K562 (cell line): ENCODE results near the gene SPATA17. TPM values are rescaled to one million over a fixed set of nuclear protein-coding genes. Genes with fewer than 3 reads are reported as not detected.

ENCODE experiments used
- ATAC-seq: fragments of 200-7000 bp; cut with Tn5 transposase; 3 replicates; pipeline ENCODE4 v1.9.1; 2020; ENCODE audit warnings: moderate library complexity
- BruUV-seq: library from RNA; stranded (reverse); fragments of 400-500 nt; replicated peaks from 2 replicates; lab custom pipeline; 2021; lab: Mats Ljungman, UMichigan
- CTCF ChIA-PET: fragments of 300-600 bp; formaldehyde crosslinking; extraction: SDS; loops from one replicate; lab custom pipeline; 2021; ENCODE audit warnings: low intra/inter-chr PET ratio; lab: Yijun Ruan, JAX
- POLR2A ChIA-PET: fragments of 300-600, 350-650 bp; sonication (Branson Sonifier 250); formaldehyde crosslinking; extraction: SDS; loops from one replicate; lab custom pipeline; 2021; ENCODE audit warnings: antibody characterized with exemption, inconsistent platforms; lab: Yijun Ruan, JAX
- DNase-seq, 4 experiments: peaks; one replicate each; pipeline versions ENCODE4 v3.0.0 to v3.0.0-alpha.2; 2011 to 2018; ENCODE audit warnings: low spot score in 3 of 4, mixed read lengths in 3 of 4; ENCODE audit errors: extremely low read depth in 1 of 4
- FAIRE-seq: peaks from 2 replicates; lab custom pipeline; 2011; peaks lifted over from hg19 to GRCh38; lab: Jason Lieb, UNC
- H2AFZ ChIP-seq: 2 replicates; pipeline ENCODE4 v1.6.0; 2011; ENCODE audit warnings: low read depth, low read length, control low read depth, inconsistent platforms
- H3K27ac ChIP-seq: fragments of 200-600 bp; 3 replicates; pipeline ENCODE4 v1.8.0; 2011; ENCODE audit warnings: low read depth, mild to moderate bottlenecking, control low read depth, inconsistent platforms, low read length, moderate library complexity, mixed read lengths; ENCODE audit errors: extremely low read depth
- H3K27me3 ChIP-seq, 2 experiments: fragments of 300-600 bp in 1 of 2; 2 replicates in 1 of 2; 3 replicates in 1 of 2; pipeline versions ENCODE4 v1.6.0 to v1.8.0; 2011; ENCODE audit warnings: inconsistent platforms in 2 of 2, low read length in 2 of 2, mild to moderate bottlenecking in 1 of 2, mixed read lengths in 1 of 2, moderate library complexity in 1 of 2; ENCODE audit not compliant: control insufficient read depth in 2 of 2, insufficient read depth in 2 of 2
- H3K36me3 ChIP-seq: fragments of 300-600 bp; 3 replicates; pipeline ENCODE4 v1.8.0; 2011; ENCODE audit warnings: mild to moderate bottlenecking, low read length, inconsistent platforms; ENCODE audit not compliant: control insufficient read depth, insufficient read depth
- H3K4me1 ChIP-seq, 2 experiments: fragments of 200-600 bp in 1 of 2; replicated peaks in 1 of 2; 2 replicates in 1 of 2; 3 replicates in 1 of 2; pipeline versions ENCODE4 v1.5.1 to v1.8.0; 2011; ENCODE audit warnings: inconsistent platforms in 2 of 2, low read length in 2 of 2, mild to moderate bottlenecking in 1 of 2, mixed read lengths in 1 of 2, moderate library complexity in 1 of 2; ENCODE audit not compliant: control insufficient read depth in 2 of 2, insufficient read depth in 2 of 2
- H3K4me2 ChIP-seq: 2 replicates; pipeline ENCODE4 v1.6.1; 2011; ENCODE audit warnings: low read length, control low read depth, inconsistent platforms, mixed read lengths; ENCODE audit not compliant: insufficient read depth
- H3K4me3 ChIP-seq: fragments of 200-600 bp; sonication (generic), shearing (Covaris generic); 2 replicates; pipeline ENCODE4 v1.5.1; 2016; ENCODE audit warnings: control low read depth, inconsistent platforms
- H3K79me2 ChIP-seq: fragments of 200-600 bp; 3 replicates; pipeline ENCODE4 v1.8.0; 2011; ENCODE audit warnings: low read length, inconsistent platforms; ENCODE audit not compliant: control insufficient read depth, insufficient read depth
- H3K9ac ChIP-seq, 2 experiments: 2 replicates each; pipeline versions ENCODE4 v1.6.0 to v1.6.1; 2011; ENCODE audit warnings: low read depth in 2 of 2, low read length in 2 of 2, control low read depth in 1 of 2, inconsistent platforms in 1 of 2, mild to moderate bottlenecking in 1 of 2, mixed read lengths in 1 of 2; ENCODE audit not compliant: insufficient read depth in 1 of 2
- H3K9me1 ChIP-seq: one replicate; pipeline ENCODE4 v1.6.0; 2011; ENCODE audit warnings: inconsistent platforms, mild to moderate bottlenecking, low read length, moderate library complexity; ENCODE audit not compliant: control insufficient read depth, insufficient read depth
- H3K9me3 ChIP-seq: replicated peaks from 2 replicates; pipeline ENCODE4 v1.5.1; 2011; ENCODE audit warnings: low read depth, low read length, inconsistent platforms; ENCODE audit not compliant: control insufficient read depth, insufficient read depth
- H4K20me1 ChIP-seq: replicated peaks from 2 replicates; pipeline ENCODE4 v1.6.1; 2011; ENCODE audit warnings: low read length, inconsistent platforms, mixed read lengths; ENCODE audit not compliant: control insufficient read depth, insufficient read depth
- HCFC1 ChIP-seq: IDR thresholded peaks from 2 replicates; pipeline ENCODE4 v1.6.1; 2012; ENCODE audit warnings: low read depth, low read length, improper control_type of control experiment
- ILK ChIP-seq: fragments of 450-650 bp; IDR thresholded peaks from 2 replicates; pipeline ENCODE4 v1.6.1; 2016; ENCODE audit warnings: missing genetic modification characterization, low read depth, mild to moderate bottlenecking, missing compliant biosample characterization, moderate library complexity, borderline replicate concordance
- MAFG ChIP-seq: fragments of 450-650 bp; conservative IDR thresholded peaks from 2 replicates; pipeline ENCODE4 v1.6.1; 2016; ENCODE audit warnings: missing genetic modification characterization, missing compliant biosample characterization
- MTA1 ChIP-seq: fragments of 450-650 bp; IDR thresholded peaks from 2 replicates; pipeline ENCODE4 v1.6.1; 2017; ENCODE audit warnings: borderline replicate concordance
- NFIC ChIP-seq: fragments of 450-650 bp; IDR thresholded peaks from 2 replicates; pipeline ENCODE4 v1.6.1; 2017; ENCODE audit warnings: mild to moderate bottlenecking, inconsistent platforms
- RBM34 ChIP-seq: fragments of 200-400 bp; formaldehyde crosslinking; IDR thresholded peaks from 2 replicates; pipeline ENCODE4 v1.6.1; 2018; ENCODE audit warnings: low read length, borderline replicate concordance; ENCODE audit not compliant: insufficient read depth
- SMARCC2 ChIP-seq: fragments of 450-650 bp; IDR thresholded peaks from 2 replicates; pipeline ENCODE4 v1.6.1; 2017; ENCODE audit warnings: antibody characterized with exemption, moderate library complexity, mild to moderate bottlenecking, low read depth
- ZNF316 ChIP-seq: fragments of 450-650 bp; IDR thresholded peaks from 2 replicates; pipeline ENCODE4 v1.6.1; 2016
- WGBS: fragments of 100-300 bp; shearing (Covaris generic); methylation state at CpG from one replicate; pipeline ENCODE4 v1.1.6; 2016; ENCODE audit warnings: low coverage, mixed read lengths; ENCODE audit not compliant: insufficient coverage; ENCODE audit errors: missing lambda C conversion rate; 5-methylcytosine and 5-hydroxymethylcytosine counted together
- in situ Hi-C: fragments of 300-500 bp; cut with MboI; formaldehyde crosslinking; loops from 4 replicates; pipeline ENCODE4 v1.15.0; 2018; ENCODE audit warnings: inconsistent platforms, mixed read lengths
- intact Hi-C: fragments of 100-400 bp; cut with micrococcal nuclease; formaldehyde crosslinking; loops from 2 replicates; pipeline ENCODE4 v1.14.2; 2022
- polyA plus RNA-seq, 8 experiments: library from polyadenylated mRNA; depleted of rRNA in 4 of 8; stranded (reverse) in 5 of 8; unstranded in 3 of 8; fragments of >200 nt; fragmentation: Nextera tagmentation in 2 of 8; fragmentation: Illumina TruSeq in 1 of 8; extraction: Ambion mirVana in 2 of 8; extraction: Trizol in 1 of 8; gene quantifications; 2 replicates each; pipeline versions ENCODE4 v1.2.1 to v1.2.3, GENCODE V29; 2011 to 2014; ENCODE audit warnings: inconsistent platforms in 1 of 8, missing spikeins in 1 of 8
- total RNA-seq, 7 experiments: library from RNA; depleted of rRNA in 6 of 7; stranded (reverse); fragments of >200 nt in 6 of 7; fragmentation: Illumina TruSeq in 2 of 7; extraction: Trizol in 2 of 7; gene quantifications; 2 replicates each; pipeline versions ENCODE4 v1.2.1 to v1.2.3, GENCODE V29; 2011 to 2021; ENCODE audit warnings: low replicate concordance in 1 of 7
- TF ChIP-seq, protein P1 (sequence below): fragments of 450-650 bp; IDR thresholded peaks from 2 replicates; pipeline ENCODE4 v1.6.1; 2017; ENCODE audit warnings: antibody characterized with exemption, mild to moderate bottlenecking
- TF ChIP-seq, protein P2 (sequence below): fragments of 250-450 bp; sonication (Bioruptor Pico); IDR thresholded peaks from 2 replicates; pipeline ENCODE4 v1.5.0; 2021; ENCODE audit warnings: mild to moderate bottlenecking, moderate library complexity
- TF ChIP-seq, protein P3 (sequence below), 2 experiments: IDR thresholded peaks; 2 replicates each; pipeline ENCODE4 v1.6.1; 2011; ENCODE audit warnings: borderline replicate concordance in 1 of 2, control low read depth in 1 of 2, low read depth in 1 of 2, low read length in 1 of 2, mild to moderate bottlenecking in 1 of 2, mixed read lengths in 1 of 2, moderate library complexity in 1 of 2; ENCODE audit not compliant: insufficient read depth in 1 of 2, insufficient read length in 1 of 2, poor library complexity in 1 of 2, severe bottlenecking in 1 of 2; ENCODE audit errors: extremely low read depth in 1 of 2

SPATA17 gene
- total and polyA plus RNA-seq, 9 of the 15 experiments (the other 6 are each of a cell fraction or from before 2014, with no cell fraction given): 0.04 to 0.11 TPM; not detected in 7

DNA sequence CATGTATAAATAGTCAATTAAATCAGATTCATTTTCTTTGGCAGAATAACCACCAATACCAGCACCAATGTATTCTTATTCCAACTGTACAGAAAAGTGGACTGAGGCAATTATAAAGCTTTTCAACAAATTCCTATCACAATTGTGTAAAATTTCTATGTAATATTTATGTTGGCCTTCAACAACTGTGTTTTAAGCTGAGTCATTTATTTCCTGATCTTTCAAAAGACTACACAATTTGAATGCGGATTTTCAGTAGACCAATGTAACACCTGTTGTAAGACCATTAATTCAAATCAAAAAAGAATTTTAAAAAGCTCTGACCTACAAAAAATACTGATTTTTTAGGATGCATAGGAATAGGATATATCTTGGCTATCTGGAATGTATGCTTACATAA lies 25.8 kb upstream of the SPATA17 start:
- no peaks in the 10 kb centered on the region for H4K20me1 ChIP-seq
- no peak for DNase-seq
- POLR2A ChIA-PET: no interaction called here
- no peak overlapping the region for H3K4me3 ChIP-seq
- H3K9me3 ChIP-seq: no peaks in the 10 kb centered on the region
- no peaks in the 10 kb centered on the region for H3K27me3 ChIP-seq
- BruUV-seq: no TSS peak
- FAIRE-seq: no peak
- in situ Hi-C loops: no loop called here
- H3K4me2 ChIP-seq: no peak overlapping the region
- H3K27ac ChIP-seq: no peak overlapping the region
- no peak overlapping the region for H2AFZ ChIP-seq
- CTCF ChIA-PET: no interaction called here
- no peaks in the 10 kb centered on the region for H3K9me1 ChIP-seq
- 0% methylated on average over 1 of the region's 1 CpG for WGBS
- H3K9ac ChIP-seq: no peak overlapping the region
- ATAC-seq: no peak
- TF ChIP-seq SMARCC2: no peak
- TF ChIP-seq HCFC1: no peak
- TF ChIP-seq, protein P1, sequence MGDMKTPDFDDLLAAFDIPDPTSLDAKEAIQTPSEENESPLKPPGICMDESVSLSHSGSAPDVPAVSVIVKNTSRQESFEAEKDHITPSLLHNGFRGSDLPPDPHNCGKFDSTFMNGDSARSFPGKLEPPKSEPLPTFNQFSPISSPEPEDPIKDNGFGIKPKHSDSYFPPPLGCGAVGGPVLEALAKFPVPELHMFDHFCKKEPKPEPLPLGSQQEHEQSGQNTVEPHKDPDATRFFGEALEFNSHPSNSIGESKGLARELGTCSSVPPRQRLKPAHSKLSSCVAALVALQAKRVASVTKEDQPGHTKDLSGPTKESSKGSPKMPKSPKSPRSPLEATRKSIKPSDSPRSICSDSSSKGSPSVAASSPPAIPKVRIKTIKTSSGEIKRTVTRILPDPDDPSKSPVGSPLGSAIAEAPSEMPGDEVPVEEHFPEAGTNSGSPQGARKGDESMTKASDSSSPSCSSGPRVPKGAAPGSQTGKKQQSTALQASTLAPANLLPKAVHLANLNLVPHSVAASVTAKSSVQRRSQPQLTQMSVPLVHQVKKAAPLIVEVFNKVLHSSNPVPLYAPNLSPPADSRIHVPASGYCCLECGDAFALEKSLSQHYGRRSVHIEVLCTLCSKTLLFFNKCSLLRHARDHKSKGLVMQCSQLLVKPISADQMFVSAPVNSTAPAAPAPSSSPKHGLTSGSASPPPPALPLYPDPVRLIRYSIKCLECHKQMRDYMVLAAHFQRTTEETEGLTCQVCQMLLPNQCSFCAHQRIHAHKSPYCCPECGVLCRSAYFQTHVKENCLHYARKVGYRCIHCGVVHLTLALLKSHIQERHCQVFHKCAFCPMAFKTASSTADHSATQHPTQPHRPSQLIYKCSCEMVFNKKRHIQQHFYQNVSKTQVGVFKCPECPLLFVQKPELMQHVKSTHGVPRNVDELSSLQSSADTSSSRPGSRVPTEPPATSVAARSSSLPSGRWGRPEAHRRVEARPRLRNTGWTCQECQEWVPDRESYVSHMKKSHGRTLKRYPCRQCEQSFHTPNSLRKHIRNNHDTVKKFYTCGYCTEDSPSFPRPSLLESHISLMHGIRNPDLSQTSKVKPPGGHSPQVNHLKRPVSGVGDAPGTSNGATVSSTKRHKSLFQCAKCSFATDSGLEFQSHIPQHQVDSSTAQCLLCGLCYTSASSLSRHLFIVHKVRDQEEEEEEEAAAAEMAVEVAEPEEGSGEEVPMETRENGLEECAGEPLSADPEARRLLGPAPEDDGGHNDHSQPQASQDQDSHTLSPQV: no peak
- TF ChIP-seq ZNF316: peak; percentile 21; the same call in 1 of the 2 replicates
- TF ChIP-seq MTA1: no peak
- no peak for TF ChIP-seq ILK (tag)
- TF ChIP-seq, protein P2, sequence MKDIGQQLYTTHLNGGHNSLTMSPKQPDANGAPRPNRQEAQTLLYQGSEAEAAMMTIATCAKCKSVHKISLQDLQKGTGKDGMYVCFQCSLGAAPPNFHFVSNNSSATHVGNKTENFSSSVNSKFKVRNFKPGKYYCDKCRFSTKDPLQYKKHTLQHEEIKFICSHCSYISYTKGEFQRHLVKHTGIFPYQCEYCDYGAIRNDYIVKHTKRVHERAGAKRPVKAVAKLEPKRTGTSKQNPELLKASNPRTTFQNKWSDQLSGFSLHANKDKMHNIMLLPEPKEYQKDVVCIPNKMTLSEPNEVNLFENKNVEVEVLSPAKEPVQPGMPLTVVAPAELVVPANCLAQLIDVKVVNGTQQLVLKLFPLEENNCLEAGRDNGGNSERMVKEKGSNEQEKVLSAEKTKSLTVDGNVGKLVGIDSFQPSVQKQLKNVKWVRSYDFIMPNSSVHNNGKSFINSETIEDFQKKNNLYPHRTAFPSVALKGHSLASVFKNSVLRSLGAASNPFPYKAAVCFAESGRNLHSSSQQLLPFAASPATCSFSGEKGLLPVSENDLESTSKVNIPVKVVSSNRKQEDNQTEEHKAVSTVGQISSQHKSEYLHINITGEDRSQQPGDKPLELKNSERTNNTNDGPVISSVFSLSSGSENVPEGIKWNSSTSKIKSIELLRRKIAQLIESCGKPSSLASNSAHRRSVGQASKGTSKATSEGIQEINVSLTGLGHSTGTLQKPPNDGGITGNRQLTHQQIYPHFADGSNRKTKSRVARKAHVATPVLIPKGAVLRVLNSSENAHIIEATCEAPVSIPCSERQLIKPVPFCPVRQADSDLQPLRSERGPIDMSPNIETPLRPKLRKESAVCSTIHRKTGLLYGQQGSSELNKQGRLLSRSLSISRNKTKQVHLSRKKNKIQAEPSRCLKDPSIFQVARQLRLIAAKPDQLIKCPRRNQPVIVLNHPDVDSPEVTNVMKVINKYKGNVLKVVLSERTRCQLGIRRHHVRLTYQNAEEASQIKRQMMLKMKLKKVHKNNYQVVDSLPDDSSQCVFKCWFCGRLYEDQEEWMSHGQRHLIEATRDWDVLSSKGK (CRISPR knock-in tag): no peak
- TF ChIP-seq NFIC: no peak
- TF ChIP-seq MAFG (tag): peak; percentile 47
- no peak for TF ChIP-seq RBM34
- TF ChIP-seq, protein P3, sequence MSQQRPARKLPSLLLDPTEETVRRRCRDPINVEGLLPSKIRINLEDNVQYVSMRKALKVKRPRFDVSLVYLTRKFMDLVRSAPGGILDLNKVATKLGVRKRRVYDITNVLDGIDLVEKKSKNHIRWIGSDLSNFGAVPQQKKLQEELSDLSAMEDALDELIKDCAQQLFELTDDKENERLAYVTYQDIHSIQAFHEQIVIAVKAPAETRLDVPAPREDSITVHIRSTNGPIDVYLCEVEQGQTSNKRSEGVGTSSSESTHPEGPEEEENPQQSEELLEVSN (IDR thresholded peaks at IDR 0.05; ENCODE audit: borderline replicate concordance in 1 of 2, extremely low read depth in 1 of 2, insufficient read depth in 1 of 2, insufficient read length in 1 of 2, low read depth in 1 of 2, low read length in 1 of 2, poor library complexity in 1 of 2, severe bottlenecking in 1 of 2): no peak
- TF ChIP-seq, all 486 proteins: peak for 2
- intact Hi-C loops: no loop called here
- Histone ChIP-seq H3K36me3 (no peaks in the 10 kb centered on the region), H3K4me1 (no peaks in the 10 kb centered on the region), H3K79me2 (no peaks in the 10 kb centered on the region)
